ENCODE results near the gene ABCA12. TPM values are rescaled to one million over a fixed set of nuclear protein-coding genes. Genes with fewer than 3 reads are reported as not detected.

Gene ABCA12
- polyA plus RNA-seq, 1 of the 3 experiments (the other 2 are of a cell fraction) = 0.07 TPM

- POLR2A ChIA-PET = no interaction called here
- Histone ChIP-seq H3K27ac (ENCODE audit: low read depth in 2 of 2, low read length in 1 of 2) (no peak overlapping the region), H3K27me3 (ENCODE audit: insufficient read depth) (no peaks in the 10 kb centered on the region), H2AFZ (ENCODE audit: low read depth) (no peak overlapping the region), H3K4me2 (no peak overlapping the region), H3K79me2 (ENCODE audit: insufficient read depth) (no peaks in the 10 kb centered on the region), H3K4me3 (ENCODE audit: low read depth in 2 of 2, low read length in 1 of 2) (no peak overlapping the region), H3K9me2 (no peaks in the 10 kb centered on the region), H3K36me3 (replicated peaks in 1 of 2; ENCODE audit: control insufficient read depth in 1 of 2, insufficient read depth in 2 of 2, low read length in 1 of 2) (no peaks in the 10 kb centered on the region), H3K9me3 (no peaks in the 10 kb centered on the region), H3K4me1 (ENCODE audit: control insufficient read depth in 1 of 2, insufficient read depth in 2 of 2, low read depth in 1 of 2, low read length in 1 of 2) (no peaks in the 10 kb centered on the region), H3K9ac (no peak overlapping the region), H4K20me1 (ENCODE audit: insufficient read depth) (no peaks in the 10 kb centered on the region), H3F3A (replicated peaks; ENCODE audit: insufficient read depth) (no peaks in the 10 kb centered on the region)
- CTCF ChIA-PET = no interaction called here
- TF ChIP-seq NFIC (IDR thresholded peaks at IDR 0.05; ENCODE audit: borderline replicate concordance) = no peak
- no peak for TF ChIP-seq FOXJ3 (CRISPR knock-in tag; IDR thresholded peaks at IDR 0.05)
- 68% methylated on average over 6 of the region's 6 CpGs for WGBS (ENCODE audit: low lambda C conversion rate)
- DNase-seq = no peak
Observed at GRCh38 chr2:214881647-214882202, 256.7 kb downstream of the ABCA12 start.

Other genes starting within 250 kb of the ABCA12 start
- 108 and 128 TPM in 2 replicates for gene ATIC, start 173.4 kb upstream of the ABCA12 start, polyA plus RNA-seq (2012; rRNA removed)